GM21390 (cell line): ENCODE measurements around the gene KIF2A.
"Not testable (repeated sequence)": the region's sequence is repeated elsewhere in the genome, so short reads cannot be mapped to it uniquely, and the experiment has no call there.

ENCODE experiments used
- ATAC-seq: cut with Tn5 transposase; IDR thresholded peaks from one replicate; pipeline ENCODE4 v1.9.1; 2021; ENCODE audit not compliant: unreplicated experiment

The KIF2A gene

GRCh38 chr5:62289813-62290212, 16.2 kb upstream of the KIF2A start:
- no peak for ATAC-seq

- not testable (repeated sequence) for ATAC-seq
Measured at GRCh38 chr5:62291829-62292228, 14.2 kb upstream of the KIF2A start.

GRCh38 chr5:62296998-62297397, 9.0 kb upstream of the KIF2A start:
- ATAC-seq: no peak

- no peak for ATAC-seq
Measured at GRCh38 chr5:62298118-62298517, 7.9 kb upstream of the KIF2A start.

GRCh38 chr5:62299101-62299500, 6.9 kb upstream of the KIF2A start:
- ATAC-seq: no peak

GRCh38 chr5:62299600-62299999, 6.4 kb upstream of the KIF2A start:
- no peak for ATAC-seq

GRCh38 chr5:62305358-62305714, 670 bp upstream of the KIF2A start:
- no peak for ATAC-seq

GRCh38 chr5:62306323-62306895, 403 bp downstream of the KIF2A start:
- ATAC-seq: peak; percentile 35

GRCh38 chr5:62306896-62307689, 1.1 kb downstream of the KIF2A start:
- peak; percentile 25 for ATAC-seq

GRCh38 chr5:62308439-62308838, 2.4 kb downstream of the KIF2A start:
- ATAC-seq: no peak

GRCh38 chr5:62309107-62309506, 3.1 kb downstream of the KIF2A start:
- no peak for ATAC-seq

- ATAC-seq: no peak
Measured at GRCh38 chr5:62310426-62311143, 4.6 kb downstream of the KIF2A start.

GRCh38 chr5:62312036-62312435, 6.0 kb downstream of the KIF2A start:
- ATAC-seq: no peak

- no peak for ATAC-seq
Measured at GRCh38 chr5:62312674-62313073, 6.7 kb downstream of the KIF2A start.

GRCh38 chr5:62314213-62314830, 8.3 kb downstream of the KIF2A start:
- ATAC-seq: no peak

- no peak for ATAC-seq
Measured at GRCh38 chr5:62315376-62316175, 9.6 kb downstream of the KIF2A start.

GRCh38 chr5:62316176-62316502, 10.1 kb downstream of the KIF2A start:
- no peak for ATAC-seq

- no peak for ATAC-seq
Measured at GRCh38 chr5:62317810-62318209, 11.8 kb downstream of the KIF2A start.

GRCh38 chr5:62322484-62322883, 16.5 kb downstream of the KIF2A start:
- no peak for ATAC-seq

GRCh38 chr5:62326302-62326701, 20.3 kb downstream of the KIF2A start:
- ATAC-seq: peak; percentile 71

GRCh38 chr5:62326702-62327101, 20.7 kb downstream of the KIF2A start:
- ATAC-seq: no peak
